Activated T-cell treated with anti-CD3 and anti-CD28 coated beads for 24 hours (primary cell): Measurements from ENCODE around the gene ACTG1.

Source experiments
- DNase-seq: peaks from one replicate; pipeline ENCODE4 v3.0.0-alpha.2; 2020; ENCODE audit warnings: low read depth

The ACTG1 gene

DNA sequence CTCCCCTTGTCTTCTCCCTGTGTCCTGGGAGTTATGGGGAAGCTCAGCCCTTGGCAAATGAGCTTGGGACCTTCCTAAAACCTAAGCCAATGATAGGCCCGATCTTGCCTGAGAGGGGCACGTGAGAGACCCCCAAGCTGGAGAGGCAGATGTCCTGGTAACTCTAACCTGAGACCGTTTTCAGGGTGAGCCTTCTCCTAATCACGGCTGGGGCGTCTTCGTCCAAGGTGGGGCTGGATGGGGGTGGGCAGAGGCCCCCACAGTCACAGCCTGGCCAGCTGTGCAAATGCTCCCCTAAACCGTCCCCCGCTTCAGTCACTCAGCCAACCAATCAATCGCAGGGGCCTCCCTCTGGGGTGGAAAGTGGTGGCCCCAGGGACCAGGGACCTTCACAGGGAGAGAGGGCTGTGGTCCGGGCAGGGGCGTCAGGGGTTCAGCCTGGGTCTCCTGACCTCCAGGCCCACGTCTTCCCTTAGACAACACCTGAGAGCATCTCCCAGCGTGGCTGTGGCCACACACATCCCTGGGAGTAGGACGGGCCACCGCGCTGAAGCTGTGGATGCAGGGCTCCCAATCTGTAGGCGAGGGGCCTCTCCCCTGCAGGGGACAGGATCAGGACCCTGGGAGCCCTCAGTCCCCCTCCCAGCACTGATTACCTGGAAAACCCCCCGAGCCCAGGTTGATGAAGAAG is 30.6 kb downstream of the ACTG1 start:
- DNase-seq: no peak

DNA sequence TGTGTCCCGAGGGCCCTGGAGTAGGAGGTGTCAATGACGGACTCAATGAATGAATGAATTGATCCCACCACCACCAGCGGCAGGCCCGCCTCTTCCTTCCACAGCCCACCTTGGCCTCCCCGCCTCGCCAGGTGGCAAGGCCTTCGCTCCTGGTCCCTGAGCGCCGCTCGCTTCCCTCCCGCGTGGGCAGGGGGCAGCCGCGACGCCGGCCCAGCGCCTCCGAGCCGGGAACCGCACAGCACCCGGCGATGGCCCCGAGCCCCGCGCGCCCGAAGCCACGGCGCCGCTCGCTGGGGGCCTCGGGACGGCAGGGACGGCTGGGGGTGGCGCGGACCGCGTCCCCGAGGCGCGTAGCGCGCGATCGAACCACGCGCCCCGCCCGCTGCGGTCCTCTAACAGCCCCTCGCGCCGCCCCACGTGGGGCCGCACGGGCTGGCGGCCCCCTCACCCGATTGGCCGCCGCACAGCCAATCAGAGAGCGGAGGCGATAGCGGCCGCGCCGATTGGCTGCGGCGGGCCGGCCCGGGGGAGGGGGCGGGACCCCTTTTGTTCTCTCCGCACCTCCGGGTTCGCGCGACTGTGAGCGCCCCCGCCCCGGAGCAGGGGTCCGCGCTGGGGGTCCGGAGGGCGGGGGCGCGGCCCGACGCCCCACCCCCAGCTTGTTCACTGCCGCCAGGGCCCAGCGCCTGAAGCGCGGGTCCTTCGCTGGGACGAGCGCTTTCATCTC is 31.4 kb downstream of the ACTG1 start:
- peak; percentile 38 for DNase-seq

- no peak for DNase-seq
Measured at GRCh38 chr17:81480140-81481072, 32.2 kb downstream of the ACTG1 start.

DNA sequence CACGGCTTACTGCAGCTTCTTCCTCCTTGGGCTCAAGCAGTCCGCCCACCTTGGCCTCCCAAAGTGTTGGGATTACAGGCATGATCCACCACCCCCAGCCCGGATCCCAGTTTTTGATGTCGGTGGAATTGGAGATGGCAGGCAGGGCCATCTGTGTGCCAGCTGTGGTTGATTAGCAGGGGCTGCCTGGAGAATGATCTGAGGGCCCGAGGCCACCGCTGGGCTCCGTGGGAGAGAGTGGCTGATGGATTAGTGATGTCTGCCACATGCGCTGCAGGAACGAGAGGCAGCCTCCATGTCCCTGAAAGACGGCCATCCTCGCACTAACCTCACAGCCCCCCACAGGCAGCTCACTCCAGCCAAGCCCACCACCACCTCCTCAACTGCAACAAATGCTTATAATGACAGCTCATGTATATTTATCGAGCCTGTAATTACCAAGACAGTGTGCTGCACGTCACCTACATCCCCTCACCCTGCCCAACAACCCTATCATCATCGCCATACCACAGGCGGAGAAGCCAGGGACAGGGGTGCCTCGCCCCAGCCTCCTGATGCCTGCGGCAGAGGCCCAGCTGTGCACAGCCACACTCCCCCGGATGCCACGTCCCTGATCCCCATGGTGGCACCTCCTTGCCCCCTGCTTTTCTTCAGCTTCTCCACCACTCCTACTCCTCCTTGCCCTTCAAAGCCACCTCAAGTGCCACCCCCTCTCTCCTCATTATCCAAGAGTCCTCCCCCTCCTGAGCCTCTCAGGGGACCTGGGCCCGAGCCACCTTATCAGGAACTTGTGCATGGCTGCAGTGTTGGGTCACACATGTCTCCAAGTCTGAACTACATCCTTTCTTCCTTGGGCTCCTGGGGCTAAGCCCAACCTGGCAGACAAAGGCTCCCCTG is 33.2 kb downstream of the ACTG1 start:
- DNase-seq: no peak

- no peak for DNase-seq
Measured at GRCh38 chr17:81478119-81478518, 34.5 kb downstream of the ACTG1 start.

DNA sequence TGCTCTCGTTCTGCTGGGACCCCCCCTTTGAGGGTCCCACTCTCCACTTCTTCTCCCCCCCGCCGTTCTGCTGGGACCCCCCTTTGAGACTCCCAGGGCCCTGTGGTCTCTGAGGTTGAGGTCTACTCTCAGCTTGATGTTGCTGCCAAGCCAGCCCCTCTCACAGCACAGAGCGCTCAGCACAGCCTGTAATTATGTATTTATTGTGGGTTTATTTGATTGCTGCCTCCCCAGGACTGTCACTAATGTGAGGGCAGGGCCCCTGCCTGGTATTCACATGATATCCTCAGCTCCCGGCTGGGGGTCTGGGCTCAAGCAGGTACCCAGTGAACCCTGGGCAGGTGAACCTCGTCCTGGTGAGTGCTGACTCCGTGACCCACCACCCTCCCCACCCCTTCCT is 35.4 kb downstream of the ACTG1 start:
- DNase-seq: no peak

DNA sequence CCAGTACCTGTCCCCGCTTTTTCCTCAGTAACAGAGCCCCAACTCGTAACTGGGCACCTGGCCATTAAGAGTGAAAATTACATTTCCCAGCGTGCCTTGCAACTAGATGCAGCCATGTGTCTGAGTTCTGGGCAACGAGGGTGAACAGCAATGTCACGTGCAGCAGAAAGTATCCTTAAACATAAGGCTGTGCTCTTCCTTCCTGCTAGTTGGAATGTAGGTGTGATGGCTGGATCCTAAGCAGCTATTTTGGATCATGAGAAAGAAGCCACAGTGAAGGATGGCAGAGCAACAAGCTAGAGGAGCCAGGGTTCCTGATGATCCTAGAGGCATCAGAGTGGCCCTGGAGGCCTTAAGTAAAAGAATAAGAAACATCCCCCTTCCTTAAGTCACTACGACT is 36.0 kb downstream of the ACTG1 start:
- no peak for DNase-seq

GRCh38 chr17:81476097-81476496 is 36.5 kb downstream of the ACTG1 start:
- no peak for DNase-seq

DNA sequence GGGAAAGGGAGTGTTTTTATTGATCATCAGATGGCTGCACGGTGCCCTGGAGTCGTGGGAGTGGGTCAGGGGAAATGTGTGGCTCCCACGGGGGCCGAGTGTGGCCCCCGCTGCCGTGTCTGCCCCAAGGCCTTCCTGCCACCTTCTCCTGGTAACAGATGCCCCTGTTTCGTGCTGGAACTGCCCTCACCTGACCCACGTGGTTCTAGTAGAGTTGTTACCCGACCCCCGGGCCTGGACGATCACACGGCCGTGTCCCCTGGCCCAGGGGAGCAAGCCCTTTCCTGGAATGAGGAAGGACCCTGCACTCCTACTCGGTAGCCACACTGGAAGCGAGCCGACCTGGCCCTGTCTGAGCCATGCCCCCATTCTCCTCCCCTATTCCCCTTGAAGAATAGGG is 37.6 kb downstream of the ACTG1 start:
- DNase-seq: no peak

GRCh38 chr17:81473019-81473418 is 39.6 kb downstream of the ACTG1 start:
- no peak for DNase-seq

DNA sequence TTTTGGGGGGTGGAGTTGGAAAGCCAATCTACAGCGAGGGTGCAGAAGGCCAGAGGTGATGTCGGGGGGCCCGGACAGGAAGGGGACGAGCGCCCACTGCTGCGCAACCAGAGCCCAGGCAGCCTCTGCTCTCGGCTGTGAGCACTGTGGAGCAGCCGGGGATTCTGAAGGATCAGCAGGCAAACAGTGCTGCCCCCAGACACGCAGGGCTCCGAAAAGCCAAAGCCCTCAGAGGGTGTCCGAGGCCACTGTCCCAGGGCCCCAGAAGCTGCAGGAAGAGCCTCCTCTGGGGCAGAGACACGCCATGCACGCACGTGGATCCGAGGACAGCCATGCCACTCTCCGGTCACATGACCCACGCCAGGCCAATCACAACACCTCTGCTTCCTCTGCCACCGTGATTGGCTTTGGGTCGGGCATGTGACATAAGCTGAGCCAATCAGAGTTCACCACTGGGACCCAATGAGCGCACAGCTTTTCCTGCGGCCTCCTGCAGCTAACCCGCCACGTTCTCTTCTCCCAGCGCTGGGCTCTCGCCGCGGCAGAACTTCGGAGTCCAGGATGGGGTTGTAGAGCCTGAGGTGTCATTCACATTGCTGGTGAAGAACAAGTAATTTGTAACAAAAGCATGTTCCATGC is 40.7 kb downstream of the ACTG1 start:
- DNase-seq: no peak

GRCh38 chr17:81470944-81471817 is 41.4 kb downstream of the ACTG1 start:
- DNase-seq: no peak

- DNase-seq: no peak
Measured at GRCh38 chr17:81470270-81470943, 42.2 kb downstream of the ACTG1 start.

DNA sequence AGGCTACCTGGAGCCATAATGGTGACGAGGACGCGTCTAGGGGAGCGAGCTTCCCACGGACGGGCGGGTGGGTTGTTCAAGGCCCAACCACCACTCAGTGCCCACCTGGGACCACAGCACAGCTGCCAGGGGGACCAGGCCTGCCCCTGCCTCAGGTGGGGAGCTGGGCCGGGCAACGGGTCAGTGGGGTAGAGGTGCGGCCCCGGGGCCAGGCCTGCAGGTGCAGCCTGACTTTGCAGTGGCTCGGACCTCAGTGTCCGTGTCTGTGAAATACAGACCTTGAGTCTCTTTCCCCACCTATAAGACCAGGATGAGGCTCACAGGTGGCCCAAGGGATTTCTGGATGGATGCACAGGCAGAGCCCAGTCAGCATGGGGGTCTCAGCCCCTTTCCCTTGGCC is 43.3 kb downstream of the ACTG1 start:
- DNase-seq: no peak

- no peak for DNase-seq
Measured at GRCh38 chr17:81468770-81469121, 43.9 kb downstream of the ACTG1 start.

- no peak for DNase-seq
Measured at GRCh38 chr17:81468111-81468769, 44.4 kb downstream of the ACTG1 start.

GRCh38 chr17:81466564-81467472 is 45.8 kb downstream of the ACTG1 start:
- no peak for DNase-seq

DNA sequence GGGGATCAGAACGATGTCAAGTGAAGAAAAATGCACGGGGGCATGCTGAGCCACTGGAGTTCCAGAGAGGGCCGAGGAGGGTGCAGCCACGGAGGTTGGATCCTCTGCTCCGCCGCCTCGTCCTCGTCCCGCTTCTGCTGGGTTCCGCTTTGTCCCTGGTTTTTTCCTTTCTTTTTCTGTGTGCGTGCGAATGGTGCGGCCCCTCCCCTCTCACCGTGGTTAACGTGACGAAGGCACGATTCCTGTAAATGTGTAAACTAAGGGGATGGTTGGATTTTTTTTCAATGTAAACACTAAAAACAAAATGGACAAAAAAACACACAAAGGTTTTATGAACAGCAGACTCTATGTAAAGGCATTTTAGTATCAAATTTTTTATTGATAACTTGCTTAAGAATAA is 46.7 kb downstream of the ACTG1 start:
- DNase-seq: no peak
